ENCODE measurements around the gene ANKMY1.

The ANKMY1 gene

GRCh38 chr2:240431661-240432424, 125.9 kb downstream of the ANKMY1 start:
- no peak for DNase-seq

GRCh38 chr2:240431271-240431660, 126.5 kb downstream of the ANKMY1 start:
- DNase-seq = no peak

- no peak for DNase-seq
These were observed 127.2 kb downstream of the ANKMY1 start for GRCh38 chr2:240430595-240430994.

GRCh38 chr2:240429872-240430491, 127.8 kb downstream of the ANKMY1 start:
- DNase-seq = no peak

Measured in OCI-M1 (cell line).